Stimulated activated CD8-positive, alpha-beta memory T cell treated with anti-CD3 and anti-CD28 coated beads, Interleukin-12 subunit alpha, Interleukin-12 subunit beta, amount 100 ng/mL, for 24 hours (primary cell): ENCODE measurements around the gene FH.
A peak's percentile ranks its signal among the peaks of the same experiment; 100 is the strongest.

Source experiments
- DNase-seq: peaks from one replicate; pipeline ENCODE4 v3.0.0-alpha.2; 2020; ENCODE audit errors: extremely low read depth

FH gene

DNA sequence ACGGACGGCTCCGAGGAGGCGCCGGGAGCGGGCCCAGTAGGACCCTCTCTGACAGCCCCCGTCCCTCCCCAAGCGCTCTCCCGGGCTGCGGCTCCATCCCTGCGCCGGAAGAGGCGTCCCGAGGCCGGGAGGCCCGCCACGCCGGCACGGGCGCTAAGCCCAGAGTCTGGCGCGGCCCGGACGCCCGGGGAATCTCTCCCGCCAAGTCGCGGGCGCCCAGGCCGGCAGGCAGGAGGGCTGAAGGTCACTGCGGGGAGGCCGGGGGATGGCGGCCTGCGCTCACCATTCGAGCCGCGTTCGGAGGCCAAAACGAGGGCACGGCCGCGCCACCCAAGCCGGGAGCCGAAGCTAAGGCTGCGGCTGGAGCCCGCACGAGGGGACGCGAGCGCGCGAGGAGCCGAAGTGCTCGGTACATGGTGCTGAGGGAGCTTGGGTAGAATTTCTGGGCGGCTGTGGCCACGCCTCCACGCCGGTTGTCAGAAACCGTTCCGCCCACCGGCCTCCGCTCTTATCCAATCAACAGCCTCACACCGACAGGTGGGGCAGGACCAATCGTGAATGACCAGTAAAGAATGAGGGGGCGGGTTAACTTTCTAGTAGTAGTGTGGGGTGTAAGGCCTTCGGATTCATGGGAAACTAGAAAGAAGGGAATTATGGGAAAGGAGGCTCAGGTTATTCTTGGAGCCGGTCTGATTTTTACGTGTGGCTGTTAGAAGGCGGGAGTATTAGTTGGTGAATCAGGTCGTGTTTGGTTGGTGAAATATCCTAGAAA, at the start of gene FH:
TSS of gene FH (minus strand) at position 448 of the 772 bp plus-strand sequence. CDS start at position 415, 33 bp downstream.
- peak; percentile 81 for DNase-seq

DNA sequence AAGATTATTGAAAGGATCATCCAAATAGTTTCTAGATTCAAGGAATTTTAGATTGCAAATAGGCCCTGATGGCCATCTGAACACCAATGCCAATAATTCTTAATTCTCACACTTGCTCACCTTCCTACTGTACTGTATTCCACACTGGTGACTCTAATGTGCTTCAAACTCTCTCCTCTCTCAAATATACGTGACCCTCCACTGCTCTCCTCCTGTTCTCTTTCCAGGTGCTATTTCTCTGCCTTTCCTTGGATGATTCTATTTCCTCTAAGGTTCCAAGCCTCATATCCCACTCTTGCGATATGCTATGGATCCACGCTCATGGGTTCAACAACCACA, 41.3 kb upstream of the FH start:
- no peak for DNase-seq

DNA sequence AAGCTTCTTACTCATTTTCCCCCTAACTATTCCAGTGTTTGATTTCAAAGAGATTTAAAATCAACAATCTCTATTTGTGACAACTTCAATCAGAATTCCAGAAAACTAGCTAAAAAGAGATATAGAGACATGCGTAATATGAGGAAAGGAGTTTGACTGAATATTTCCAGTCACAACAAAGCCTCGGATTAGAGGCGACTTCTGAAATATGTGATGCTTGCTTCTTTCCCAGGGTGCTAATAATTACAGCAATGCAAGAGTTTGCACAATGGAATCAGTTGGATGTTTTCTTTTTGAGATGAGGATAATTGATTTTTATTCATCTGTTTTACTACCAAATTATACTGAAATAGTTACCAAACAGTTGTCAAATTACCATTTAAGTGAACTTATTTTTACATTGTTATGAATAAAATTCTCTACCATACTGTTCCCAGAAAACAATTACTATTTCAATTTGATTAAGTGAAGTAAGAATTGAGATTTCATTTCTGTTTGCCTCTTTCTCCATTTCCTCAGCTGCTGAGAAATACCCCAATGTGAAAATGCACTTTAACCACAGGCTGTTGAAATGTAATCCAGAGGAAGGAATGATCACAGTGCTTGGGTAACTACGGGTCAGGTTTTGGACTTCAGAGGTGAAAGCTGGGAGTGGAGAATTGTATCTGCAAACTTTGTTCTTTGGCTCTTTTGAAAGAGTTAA, 40.7 kb upstream of the FH start:
- DNase-seq = no peak

DNA sequence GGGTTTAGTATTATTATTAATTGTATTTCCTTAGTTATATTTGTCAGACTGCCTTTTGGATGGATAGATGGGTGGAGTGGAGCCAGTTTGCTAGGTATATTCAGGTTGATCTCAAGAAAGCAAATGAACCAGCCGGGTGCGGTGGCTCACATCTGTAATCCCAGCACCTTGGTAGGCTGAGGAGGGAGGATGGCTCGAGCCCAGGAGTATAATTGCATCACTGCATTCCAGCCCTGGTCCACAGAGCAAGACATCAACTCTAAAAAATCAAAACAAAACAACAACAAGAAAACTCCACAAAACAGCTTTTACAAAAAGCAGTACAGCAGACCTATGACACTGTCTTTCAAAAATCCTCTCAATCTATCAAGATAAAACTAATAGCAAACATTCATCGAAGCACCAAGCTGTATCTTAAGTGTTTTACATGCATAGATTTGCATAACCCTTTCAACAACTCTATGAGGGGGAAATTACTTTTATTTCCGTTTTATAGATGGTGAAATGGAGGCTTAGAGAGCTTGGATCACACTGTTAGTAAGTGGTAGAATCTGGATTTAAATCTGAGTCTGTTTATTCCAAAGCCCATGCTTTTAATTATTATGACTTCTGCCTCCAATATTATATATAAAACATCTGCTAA, 38.1 kb upstream of the FH start:
- no peak for DNase-seq

DNA sequence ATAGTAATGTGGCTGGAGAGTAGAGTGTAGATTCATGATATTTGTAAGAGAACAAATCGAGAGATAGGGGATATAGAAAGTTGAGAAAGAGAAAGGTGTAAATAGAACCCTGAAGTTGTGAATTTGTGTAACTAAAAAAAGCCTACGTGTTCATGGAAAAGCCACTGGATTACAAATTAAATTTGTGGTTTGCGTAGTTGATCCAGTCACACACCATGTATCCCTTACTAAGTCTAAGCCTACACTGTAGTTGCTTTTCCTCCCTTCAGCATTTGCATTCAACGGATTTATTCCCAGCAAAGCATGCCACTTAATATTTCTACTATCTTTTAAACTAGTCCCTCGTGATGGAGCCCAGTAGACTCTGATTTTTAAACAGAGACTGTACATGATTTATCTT, 37.5 kb upstream of the FH start:
- no peak for DNase-seq

DNA sequence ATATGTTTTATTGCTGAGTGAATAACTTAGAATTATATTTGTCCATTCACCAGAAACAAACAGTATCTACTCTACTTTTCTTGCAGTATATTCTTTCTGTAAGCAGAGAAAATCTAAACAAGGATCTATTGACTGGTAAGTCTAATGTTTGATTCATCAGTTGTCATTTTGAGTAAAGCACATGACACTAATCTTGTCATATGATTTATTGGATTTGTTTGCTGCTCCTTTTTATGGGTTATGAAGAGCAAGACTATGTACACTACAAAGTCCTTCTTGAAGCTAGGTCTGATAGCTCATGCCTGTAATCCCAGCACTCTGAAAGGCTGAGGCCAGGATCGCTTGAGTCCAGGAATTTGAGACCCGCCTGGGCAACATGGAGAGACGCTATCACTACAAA, 36.0 kb upstream of the FH start:
- no peak for DNase-seq

DNA sequence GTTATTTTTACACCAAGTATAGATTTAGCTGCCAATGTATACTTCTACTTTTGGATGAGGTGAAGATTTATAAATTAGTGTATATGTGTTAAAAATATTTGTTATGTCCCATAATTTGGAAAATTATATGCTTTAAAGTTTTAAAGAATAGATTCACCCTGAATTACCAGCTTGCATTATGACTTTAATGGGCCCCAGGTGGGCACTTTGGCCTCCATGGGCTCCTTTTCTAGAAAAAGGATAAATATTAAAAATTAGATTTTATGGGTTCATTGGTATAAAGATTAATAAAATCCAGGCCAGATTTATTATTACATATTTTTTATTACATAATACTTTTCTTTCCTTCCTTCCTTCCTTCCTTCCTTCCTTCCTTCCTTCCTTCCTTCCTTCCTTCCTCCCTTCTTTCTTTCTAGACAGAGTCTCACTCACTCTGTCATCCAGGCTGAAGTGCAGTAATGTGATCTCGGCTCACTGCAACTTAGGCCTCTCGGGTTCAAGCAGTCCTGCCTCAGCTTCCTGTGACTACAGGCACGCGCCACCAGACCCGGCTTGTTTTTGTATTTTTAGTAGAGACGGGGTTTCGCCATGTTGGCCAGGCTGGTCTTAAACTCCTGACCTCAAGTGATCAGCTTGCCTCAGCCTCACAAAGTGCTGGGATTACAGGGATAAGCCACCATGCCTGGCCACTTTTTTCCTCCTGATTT, 34.5 kb upstream of the FH start:
- no peak for DNase-seq

DNA sequence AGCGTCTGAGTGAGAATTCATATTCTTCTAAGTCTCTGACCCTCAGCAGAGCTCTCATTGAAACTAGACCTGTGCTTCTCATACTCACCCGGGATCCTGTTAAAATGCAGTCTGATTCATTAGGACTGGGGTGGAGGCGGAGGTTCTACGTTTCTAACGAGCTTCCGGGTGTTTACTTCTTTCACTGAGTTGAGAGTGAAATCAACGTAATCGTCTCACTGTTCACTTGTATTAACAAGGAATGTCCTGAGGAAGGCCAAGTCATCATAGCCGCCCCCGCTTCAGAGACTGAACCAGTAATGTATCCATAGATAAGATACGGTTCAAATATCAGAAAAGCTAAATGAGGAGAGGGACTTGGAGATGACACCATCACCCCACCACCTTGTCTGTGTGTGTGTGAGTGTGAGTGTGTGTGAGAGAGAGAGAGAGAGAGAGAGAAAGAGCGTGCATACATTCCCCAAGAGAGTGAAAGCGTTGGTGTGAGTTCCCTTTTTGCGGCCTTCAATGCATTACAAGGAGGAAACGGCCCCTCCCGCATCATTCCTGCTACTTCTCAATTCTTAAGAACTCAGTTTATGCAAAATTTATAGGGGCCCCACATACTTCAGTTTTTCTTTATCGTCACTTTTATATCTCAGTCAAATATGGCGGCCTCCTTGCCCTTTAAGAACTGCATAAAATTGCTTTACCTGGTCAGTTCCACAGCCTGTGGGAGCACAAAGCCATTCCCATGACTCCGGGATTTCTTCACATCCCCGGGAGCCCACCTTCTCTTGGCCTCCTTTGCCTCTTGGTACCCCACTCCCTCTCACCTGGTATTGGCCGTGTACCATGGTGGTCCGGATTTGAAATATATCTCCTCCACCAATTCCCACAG, 32.4 kb upstream of the FH start:
- peak; percentile 5 for DNase-seq

DNA sequence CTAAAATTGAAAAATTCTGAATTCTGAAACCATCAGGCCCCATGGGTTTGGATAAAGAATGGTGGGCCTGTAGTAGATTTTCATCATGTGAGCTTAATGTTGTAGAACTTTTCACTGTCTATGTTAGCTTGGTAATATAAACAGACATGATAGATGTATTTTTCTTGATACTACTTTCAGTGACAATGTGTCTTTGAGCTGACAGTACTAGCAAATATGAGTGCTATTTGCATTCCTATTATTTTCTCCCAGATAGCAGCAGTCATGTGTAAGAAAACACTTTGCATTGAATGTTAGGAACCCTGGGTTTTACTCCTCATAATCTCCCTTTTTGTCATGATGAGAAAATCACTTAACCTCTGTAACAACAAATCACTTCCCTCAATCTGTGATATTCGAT, 30.8 kb upstream of the FH start:
- DNase-seq = no peak

DNA sequence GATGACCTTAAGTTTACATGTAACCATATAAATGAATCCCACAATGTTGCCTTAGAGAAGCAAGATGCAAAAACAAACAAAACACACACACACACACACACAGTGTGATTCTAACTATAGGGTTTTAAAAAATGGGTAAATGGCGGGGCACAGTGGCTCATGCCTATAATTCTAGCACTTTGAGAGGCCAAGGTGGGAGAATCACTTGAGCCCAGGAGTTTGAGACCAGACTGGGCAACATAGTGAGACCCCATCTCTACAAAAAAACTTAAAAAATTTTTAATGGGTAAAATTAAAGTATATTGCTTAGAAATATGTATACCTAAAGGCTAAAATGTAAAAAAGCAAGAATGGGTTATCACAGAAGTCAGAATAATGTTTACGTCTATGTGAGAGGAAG, 28.5 kb upstream of the FH start:
- DNase-seq = no peak

DNA sequence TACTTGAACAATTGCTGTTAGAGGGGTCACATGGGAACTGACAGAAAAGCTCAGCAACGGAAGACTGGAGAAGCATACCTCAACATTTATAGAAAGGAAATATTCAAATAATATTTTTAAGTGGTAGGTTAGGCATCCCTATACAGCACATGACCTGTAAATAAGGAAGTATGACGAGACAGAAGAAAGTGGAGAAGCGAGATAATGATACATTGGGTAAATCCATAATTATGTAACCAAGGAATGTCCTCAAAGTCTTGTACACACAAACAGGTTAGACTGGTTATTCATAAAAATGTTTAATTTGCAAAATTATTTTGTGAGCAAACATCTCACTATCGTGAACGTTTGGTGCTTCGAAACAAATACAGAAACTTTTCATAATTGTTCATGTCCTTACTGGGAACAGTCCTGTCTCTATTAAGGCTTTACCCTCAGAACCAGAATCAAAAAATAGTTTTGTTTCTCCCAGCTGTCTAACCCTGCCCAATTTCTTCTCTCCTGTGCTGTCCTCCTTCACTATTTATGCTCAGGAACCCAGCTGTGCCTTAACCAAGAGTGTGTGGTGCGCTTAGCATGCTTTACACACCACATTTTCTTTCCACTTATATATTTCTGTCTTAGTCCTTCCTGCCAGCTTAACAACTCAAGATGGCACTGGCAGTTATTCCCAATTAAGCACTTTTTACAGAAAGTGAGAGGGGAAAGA, 22.8 kb upstream of the FH start:
- DNase-seq = no peak

DNA sequence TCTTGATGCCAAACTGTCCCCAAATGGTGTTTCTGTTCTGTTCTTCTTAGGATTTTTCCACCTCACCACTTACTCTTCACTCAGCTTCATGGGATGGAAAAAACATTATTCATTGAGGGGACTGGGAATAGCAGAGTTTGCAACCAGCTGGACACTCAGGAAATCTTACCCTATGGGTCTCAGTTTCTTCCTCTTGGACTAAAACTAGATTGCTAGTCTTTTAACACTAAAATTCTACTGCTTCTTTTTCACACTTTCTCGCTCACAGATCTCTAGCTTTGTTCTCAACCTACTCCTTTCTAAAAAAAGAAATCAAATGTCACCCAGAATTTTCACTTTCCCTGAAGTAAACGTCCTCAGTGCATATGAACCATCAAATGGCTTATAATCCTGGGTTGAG, 17.4 kb upstream of the FH start:
- no peak for DNase-seq

DNA sequence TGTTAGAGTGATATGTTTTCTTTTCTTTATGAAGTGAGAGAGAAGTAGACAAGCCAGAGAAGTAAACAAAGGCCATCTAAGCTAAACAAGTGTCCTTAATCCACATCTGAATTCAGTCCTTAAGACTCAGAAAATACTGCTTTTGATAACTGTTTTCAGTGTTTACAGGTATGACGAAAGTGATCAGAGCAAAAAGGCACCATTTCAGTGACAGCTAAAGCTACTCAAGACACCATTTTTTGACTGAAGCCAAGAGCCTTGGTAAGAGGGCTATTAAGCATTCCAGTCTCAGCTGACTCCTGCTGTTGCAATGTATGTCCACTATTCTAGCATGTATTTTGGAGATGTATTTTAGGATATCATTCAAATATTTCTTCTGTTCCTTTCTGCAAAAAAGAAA, 16.7 kb upstream of the FH start:
- DNase-seq = no peak

DNA sequence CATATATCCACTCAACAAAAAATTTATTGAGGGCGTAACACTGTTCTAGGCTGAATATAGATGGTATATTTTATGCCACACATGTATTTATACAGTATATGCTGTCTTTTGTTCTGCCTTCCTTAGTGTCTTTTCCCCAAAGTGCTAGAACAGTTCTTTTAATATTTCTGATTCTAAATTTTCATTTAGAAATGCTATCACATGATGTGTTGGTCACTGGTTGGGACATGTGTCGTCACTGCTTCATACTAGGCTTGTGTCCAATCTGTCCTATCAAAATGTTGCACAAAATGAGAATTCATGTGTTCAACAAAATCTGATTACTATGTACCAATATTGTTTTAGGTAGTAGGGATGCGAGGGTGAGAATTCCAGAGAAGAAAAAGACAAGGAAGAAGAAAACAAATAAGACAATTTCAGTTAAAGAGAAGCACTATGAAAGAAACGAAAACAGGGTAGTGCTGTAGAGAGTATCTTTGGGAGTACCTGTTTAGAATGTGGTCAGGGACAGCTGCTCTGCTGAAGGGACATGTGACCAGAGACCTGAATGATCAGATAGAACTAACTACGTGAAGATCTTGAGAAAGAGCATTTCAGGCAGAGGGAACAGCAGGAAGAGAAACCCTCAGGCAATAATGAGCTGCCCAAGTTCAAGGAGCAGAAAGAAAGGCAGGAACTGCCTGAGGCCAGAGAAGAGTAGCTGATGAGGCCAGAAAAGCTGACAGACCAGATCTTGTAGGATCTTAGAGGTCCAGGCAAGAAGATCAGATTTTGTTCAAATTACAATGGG, 14.0 kb upstream of the FH start:
- DNase-seq = no peak

DNA sequence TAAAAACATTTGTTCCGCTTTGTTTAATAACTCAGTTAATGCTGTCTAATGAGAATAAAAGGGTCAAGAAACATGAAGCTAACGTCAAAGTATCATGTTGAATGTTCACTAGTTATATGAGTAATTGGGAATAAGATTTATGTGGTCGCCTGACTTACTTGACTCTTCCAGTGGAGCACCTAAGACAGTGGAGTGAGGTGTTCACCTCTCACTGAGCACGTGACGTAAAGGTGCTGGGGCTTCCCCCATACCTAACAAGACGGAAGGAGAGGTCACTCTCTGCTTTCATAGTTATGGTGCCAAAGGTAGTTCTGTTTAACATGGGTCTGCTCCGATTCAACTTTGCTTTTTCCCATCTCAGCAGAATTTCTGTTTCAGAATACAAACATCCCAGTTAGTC, 13.3 kb upstream of the FH start:
- no peak for DNase-seq

DNA sequence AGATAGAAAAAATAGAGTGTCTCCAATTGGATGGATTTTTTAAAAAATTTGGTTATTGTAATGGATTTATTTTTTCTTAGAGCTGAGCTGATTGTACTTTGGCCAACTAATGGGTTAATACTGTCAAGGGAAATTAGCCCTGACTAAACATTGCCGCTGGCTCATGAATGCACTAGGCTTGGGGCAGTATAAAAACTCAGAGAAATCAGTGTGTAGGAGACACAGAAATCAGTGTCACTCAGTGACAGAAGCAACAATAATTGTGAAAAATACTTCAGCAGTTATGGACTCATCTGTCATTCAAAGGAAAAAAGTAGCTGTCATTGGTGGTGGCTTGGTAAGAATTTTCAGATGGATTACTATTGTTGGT, 12.6 kb upstream of the FH start, which contains the start of gene KMO:
TSS of gene KMO (plus strand) at position 217 of the 370 bp plus-strand sequence. CDS start at position 284, 67 bp downstream.
- DNase-seq = no peak

DNA sequence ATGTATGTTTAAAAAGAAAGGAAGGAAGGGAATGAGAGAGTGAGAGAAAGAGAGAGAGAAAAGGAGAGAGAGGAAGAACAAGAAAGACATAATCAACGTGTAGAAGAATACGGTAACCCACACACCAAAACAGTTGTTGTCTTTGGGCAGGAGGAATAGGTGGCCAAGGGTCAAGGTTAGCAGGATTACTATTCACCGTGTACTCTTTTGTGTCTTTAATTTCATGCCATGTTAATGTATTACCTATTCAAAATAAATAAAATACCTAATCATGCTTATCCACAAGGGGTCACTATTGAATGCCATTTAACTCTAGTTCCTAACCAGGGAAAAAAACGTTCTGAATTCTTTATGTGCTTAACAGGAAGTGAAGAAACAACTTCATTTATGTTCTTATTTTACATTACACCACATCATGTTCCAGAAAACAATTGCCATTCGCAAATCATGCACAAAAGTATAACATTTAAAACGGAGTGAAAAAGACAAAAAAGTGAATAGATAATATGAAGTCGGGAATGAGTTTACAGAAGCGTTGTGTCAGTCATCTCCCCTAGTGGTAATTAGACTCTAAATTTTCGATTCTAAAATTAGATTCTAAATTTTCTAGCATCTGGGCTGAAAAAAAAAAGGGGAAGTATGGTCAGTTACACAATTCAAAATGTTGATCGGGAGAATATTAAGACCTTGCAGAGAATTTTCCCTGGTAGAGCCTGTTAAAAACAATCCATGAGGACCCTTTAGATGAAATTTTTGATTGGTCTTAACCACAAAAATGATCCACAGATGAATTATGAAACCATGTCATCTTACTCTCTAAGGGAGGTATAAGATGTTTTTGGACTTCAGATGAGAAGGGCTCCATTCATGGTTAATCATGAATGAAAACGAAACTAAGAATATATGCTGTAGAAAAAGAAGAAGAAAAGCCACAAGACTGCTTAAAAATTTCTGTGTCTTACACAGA, 11.9 kb upstream of the FH start:
- no peak for DNase-seq

DNA sequence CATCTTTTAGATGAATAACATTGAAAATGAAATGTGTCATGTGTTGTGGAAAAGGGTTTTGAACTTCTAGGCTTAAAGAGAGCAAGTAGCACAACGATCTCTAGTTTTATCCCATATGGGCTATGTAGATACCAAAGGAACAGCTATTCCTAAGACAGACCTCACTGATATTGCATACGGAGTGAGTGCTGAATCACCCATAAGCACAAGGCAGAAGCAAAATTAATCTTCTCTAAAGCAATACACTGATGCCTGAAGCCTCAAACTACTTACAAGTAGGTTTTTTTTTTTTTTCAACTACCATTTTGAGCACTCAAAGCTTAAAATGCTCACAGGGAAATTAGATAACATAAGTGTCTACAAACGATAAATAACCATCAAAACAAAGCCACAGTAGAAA, 7.6 kb upstream of the FH start:
- DNase-seq = no peak

DNA sequence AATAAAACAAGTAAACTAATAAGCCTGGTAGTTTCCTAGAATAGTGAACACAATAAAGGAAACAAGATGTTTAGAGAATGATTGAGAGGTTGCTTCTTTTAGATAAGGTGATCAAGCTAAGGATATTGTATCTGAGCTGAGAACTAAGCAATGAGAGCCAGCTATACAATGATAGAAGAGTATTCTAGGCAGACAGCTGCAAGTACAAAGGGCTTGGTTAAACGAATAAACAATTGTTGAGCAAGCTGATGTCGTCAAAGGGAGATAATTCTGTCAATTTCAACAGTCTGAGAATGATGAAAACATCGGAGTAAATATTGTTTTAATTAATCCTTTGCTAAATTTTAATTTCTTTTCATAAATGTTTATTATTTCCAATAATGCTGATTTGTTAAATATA, 5.5 kb upstream of the FH start:
- no peak for DNase-seq
